ENCODE measurements around the gene KIAA0753. TPM values are rescaled to one million over a fixed set of nuclear protein-coding genes. Genes with fewer than 3 reads are reported as not detected.

The KIAA0753 gene
- total and polyA plus RNA-seq, 2 donors from 2014 or later = 4.2 to 21.8 TPM

GRCh38 chr17:6671431-6671830, 30.9 kb upstream of the KIAA0753 start:
- no peak for TF ChIP-seq CTCF (IDR thresholded peaks at IDR 0.05; ENCODE audit: borderline replicate concordance, extremely low read depth, insufficient read depth)
- Histone ChIP-seq H3K27me3 (ENCODE audit: control insufficient read depth, insufficient read depth, low read length) (no peaks in the 10 kb centered on the region), H3K9me3 (ENCODE audit: control insufficient read depth in 2 of 3, insufficient read depth in 1 of 3, low read length in 3 of 3) (no peaks in the 10 kb centered on the region), H3K4me3 (ENCODE audit: low read length in 3 of 3) (no peak overlapping the region), H3K4me1 (ENCODE audit: control insufficient read depth in 2 of 3, insufficient read depth in 2 of 3, low read depth in 1 of 3, low read length in 3 of 3) (no peaks in the 10 kb centered on the region), H3K27ac (ENCODE audit: low read depth in 2 of 2, low read length in 2 of 2) (no peak overlapping the region), H3K9ac (ENCODE audit: low read length in 3 of 3) (no peak overlapping the region), H3K36me3 (ENCODE audit: control insufficient read depth in 2 of 3, insufficient read depth in 3 of 3, low read length in 3 of 3) (no peaks in the 10 kb centered on the region)
- DNase-seq (no peak), FAIRE-seq (no peak)
- intact Hi-C loops (cut with DNase I) = loop anchor here (10.0 kb wide), 2 partner anchors 153 to 333 kb away; no protein-coding TSS in a partner anchor

GRCh38 chr17:6670999-6671398, 30.5 kb upstream of the KIAA0753 start:
- Histone ChIP-seq H3K9me3 (ENCODE audit: control insufficient read depth in 2 of 3, insufficient read depth in 1 of 3, low read length in 3 of 3) (no peaks in the 10 kb centered on the region), H3K9ac (ENCODE audit: low read length in 3 of 3) (no peak overlapping the region), H3K4me1 (ENCODE audit: control insufficient read depth in 2 of 3, insufficient read depth in 2 of 3, low read depth in 1 of 3, low read length in 3 of 3) (no peaks in the 10 kb centered on the region), H3K4me3 (ENCODE audit: low read length in 3 of 3) (no peak overlapping the region), H3K27me3 (ENCODE audit: control insufficient read depth, insufficient read depth, low read length) (no peaks in the 10 kb centered on the region), H3K27ac (ENCODE audit: low read depth in 2 of 2, low read length in 2 of 2) (no peak overlapping the region), H3K36me3 (ENCODE audit: control insufficient read depth in 2 of 3, insufficient read depth in 3 of 3, low read length in 3 of 3) (no peaks in the 10 kb centered on the region)
- intact Hi-C loops (cut with DNase I) = loop anchor here (10.0 kb wide), 2 partner anchors 154 to 334 kb away; no protein-coding TSS in a partner anchor
- FAIRE-seq = no peak
- no peak for DNase-seq
- no peak for TF ChIP-seq CTCF (IDR thresholded peaks at IDR 0.05; ENCODE audit: borderline replicate concordance, extremely low read depth, insufficient read depth)

GRCh38 chr17:6670571-6670970, 30.1 kb upstream of the KIAA0753 start:
- H3K4me3 ChIP-seq (ENCODE audit: low read length in 3 of 3) = no peak overlapping the region
- FAIRE-seq (no peak), DNase-seq (no peak)
- no peaks in the 10 kb centered on the region for H3K36me3 ChIP-seq (ENCODE audit: control insufficient read depth in 2 of 3, insufficient read depth in 3 of 3, low read length in 3 of 3)
- H3K27me3 ChIP-seq (ENCODE audit: control insufficient read depth, insufficient read depth, low read length) = no peaks in the 10 kb centered on the region
- H3K27ac ChIP-seq (ENCODE audit: low read depth in 2 of 2, low read length in 2 of 2) = no peak overlapping the region
- intact Hi-C loops (cut with DNase I) = loop anchor here (10.0 kb wide), 2 partner anchors 154 to 334 kb away; no protein-coding TSS in a partner anchor
- H3K9me3 ChIP-seq (ENCODE audit: control insufficient read depth in 2 of 3, insufficient read depth in 1 of 3, low read length in 3 of 3) = no peaks in the 10 kb centered on the region
- H3K9ac ChIP-seq (ENCODE audit: low read length in 3 of 3) = no peak overlapping the region
- H3K4me1 ChIP-seq (ENCODE audit: control insufficient read depth in 2 of 3, insufficient read depth in 2 of 3, low read depth in 1 of 3, low read length in 3 of 3) = no peaks in the 10 kb centered on the region
- no peak for TF ChIP-seq CTCF (IDR thresholded peaks at IDR 0.05; ENCODE audit: borderline replicate concordance, extremely low read depth, insufficient read depth)

Measured in kidney (tissue), 14 donors.